Measurements from ENCODE around the gene IQGAP1. TPM values are rescaled to one million over a fixed set of nuclear protein-coding genes. Genes with fewer than 3 reads are reported as not detected.

Gene IQGAP1
- total RNA-seq, 1 experiment from 2014 or later: 264 TPM

GRCh38 chr15:90481023-90481422, 93.0 kb downstream of the IQGAP1 start:
- ChIA-PET POLR2A (interaction anchor here (0.9 to 2.7 kb wide), 2 partner anchors 129 to 161 kb away, joined by 4 to 14 read pairs; partner anchors contain the start of gene ZNF774), CTCF (interaction anchor here (0.5 to 5.6 kb wide), 22 partner anchors 7 to 1971 kb away, joined by 3 to 86 read pairs (median 4); no protein-coding TSS in a partner anchor)
- Mint-ChIP-seq H3K27ac (ENCODE audit: low read depth, unreplicated experiment) (no peak overlapping the region), H3K9me3 (ENCODE audit: unreplicated experiment) (no peaks in the 10 kb centered on the region), H3K36me3 (ENCODE audit: insufficient read depth, unreplicated experiment) (peaks cover 98% of the 10 kb centered on the region), H3K4me3 (ENCODE audit: unreplicated experiment) (no peak overlapping the region), H3K27me3 (ENCODE audit: insufficient read depth, unreplicated experiment) (no peaks in the 10 kb centered on the region), H3K4me1 (ENCODE audit: insufficient read depth, unreplicated experiment) (peaks cover 18% of the 10 kb centered on the region)
- no peak for DNase-seq (ENCODE audit: unreplicated experiment)
- intact Hi-C loops (cut with micrococcal nuclease): loop anchor here (5.0 kb wide), 1 partner anchor 89 kb away; no protein-coding TSS in a partner anchor
- TF ChIP-seq, protein P1, sequence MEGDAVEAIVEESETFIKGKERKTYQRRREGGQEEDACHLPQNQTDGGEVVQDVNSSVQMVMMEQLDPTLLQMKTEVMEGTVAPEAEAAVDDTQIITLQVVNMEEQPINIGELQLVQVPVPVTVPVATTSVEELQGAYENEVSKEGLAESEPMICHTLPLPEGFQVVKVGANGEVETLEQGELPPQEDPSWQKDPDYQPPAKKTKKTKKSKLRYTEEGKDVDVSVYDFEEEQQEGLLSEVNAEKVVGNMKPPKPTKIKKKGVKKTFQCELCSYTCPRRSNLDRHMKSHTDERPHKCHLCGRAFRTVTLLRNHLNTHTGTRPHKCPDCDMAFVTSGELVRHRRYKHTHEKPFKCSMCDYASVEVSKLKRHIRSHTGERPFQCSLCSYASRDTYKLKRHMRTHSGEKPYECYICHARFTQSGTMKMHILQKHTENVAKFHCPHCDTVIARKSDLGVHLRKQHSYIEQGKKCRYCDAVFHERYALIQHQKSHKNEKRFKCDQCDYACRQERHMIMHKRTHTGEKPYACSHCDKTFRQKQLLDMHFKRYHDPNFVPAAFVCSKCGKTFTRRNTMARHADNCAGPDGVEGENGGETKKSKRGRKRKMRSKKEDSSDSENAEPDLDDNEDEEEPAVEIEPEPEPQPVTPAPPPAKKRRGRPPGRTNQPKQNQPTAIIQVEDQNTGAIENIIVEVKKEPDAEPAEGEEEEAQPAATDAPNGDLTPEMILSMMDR (IDR thresholded peaks at IDR 0.05; ENCODE audit: unreplicated experiment): no peak
- no TSS peak for BruUV-seq (replicated peaks)

DNA sequence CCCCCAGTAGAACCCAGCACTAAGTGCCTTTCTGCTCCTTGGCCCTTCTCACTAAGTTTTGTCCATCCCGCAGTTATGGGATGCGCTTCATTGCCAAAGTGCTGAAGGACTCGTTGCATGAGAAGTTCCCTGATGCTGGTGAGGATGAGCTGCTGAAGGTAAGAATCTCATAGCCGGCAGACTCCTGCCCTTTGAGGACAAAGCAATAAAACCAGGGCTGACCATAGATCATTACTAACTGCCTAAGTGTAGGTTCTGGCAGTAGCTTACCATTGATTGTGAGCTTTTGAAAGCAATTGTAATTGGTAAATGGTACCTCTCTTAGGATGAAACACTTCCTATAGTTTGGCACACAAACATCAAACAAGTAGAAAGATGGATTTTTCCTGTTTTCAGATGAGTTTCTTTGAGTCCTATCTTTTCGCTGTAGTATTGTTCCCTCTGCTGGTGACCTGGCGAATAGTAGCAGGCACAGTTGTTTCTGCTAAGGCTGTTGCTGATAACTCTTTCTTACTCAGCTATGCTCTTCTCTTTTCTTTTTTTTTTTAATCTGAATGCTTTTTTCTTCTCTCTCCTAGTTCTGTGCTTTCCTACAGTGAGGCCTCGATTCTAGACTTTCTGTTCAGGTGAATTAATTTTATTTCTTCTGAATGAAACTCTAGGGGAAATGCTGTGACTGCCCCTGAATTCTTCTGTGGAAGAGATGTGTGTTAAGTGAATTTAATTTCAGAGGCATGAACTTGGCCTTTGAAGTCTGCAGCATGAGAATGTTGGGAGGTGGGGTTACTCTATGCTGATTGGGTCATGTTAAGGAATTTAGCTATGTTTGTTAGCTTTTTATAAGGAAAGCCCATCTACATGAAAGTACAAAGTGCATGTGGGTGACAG, 94.3 kb downstream of the IQGAP1 start:
- no peak overlapping the region for H3K27ac Mint-ChIP-seq (ENCODE audit: low read depth, unreplicated experiment)
- H3K9me3 Mint-ChIP-seq (ENCODE audit: unreplicated experiment): no peaks in the 10 kb centered on the region
- no peak overlapping the region for H3K4me3 Mint-ChIP-seq (ENCODE audit: unreplicated experiment)
- DNase-seq (ENCODE audit: unreplicated experiment): peak; percentile 51
- no TSS peak for BruUV-seq (replicated peaks)
- TF ChIP-seq, protein P1 (IDR thresholded peaks at IDR 0.05; ENCODE audit: unreplicated experiment): peak; percentile 56
- H3K36me3 Mint-ChIP-seq (ENCODE audit: insufficient read depth, unreplicated experiment): peaks cover 98% of the 10 kb centered on the region
- ChIA-PET CTCF (interaction anchor here (0.6 to 5.6 kb wide), 38 partner anchors 9 to 525 kb away, joined by 3 to 86 read pairs (median 6); no protein-coding TSS in a partner anchor), POLR2A (interaction anchor here (0.7 to 2.7 kb wide), 4 partner anchors 16 to 166 kb away, joined by 3 to 14 read pairs (median 4); no protein-coding TSS in a partner anchor)
- intact Hi-C loops (cut with micrococcal nuclease): loop anchor here (1.0 to 5.0 kb wide), 4 partner anchors 90 to 189 kb away; no protein-coding TSS in a partner anchor
- H3K4me1 Mint-ChIP-seq (ENCODE audit: insufficient read depth, unreplicated experiment): peaks cover 18% of the 10 kb centered on the region
- H3K27me3 Mint-ChIP-seq (ENCODE audit: insufficient read depth, unreplicated experiment): no peaks in the 10 kb centered on the region

- DNase-seq (ENCODE audit: unreplicated experiment): no peak
- peaks cover 98% of the 10 kb centered on the region for H3K36me3 Mint-ChIP-seq (ENCODE audit: insufficient read depth, unreplicated experiment)
- H3K9me3 Mint-ChIP-seq (ENCODE audit: unreplicated experiment): no peaks in the 10 kb centered on the region
- H3K4me1 Mint-ChIP-seq (ENCODE audit: insufficient read depth, unreplicated experiment): peaks cover 18% of the 10 kb centered on the region
- no TSS peak for BruUV-seq (replicated peaks)
- TF ChIP-seq, protein P1 (IDR thresholded peaks at IDR 0.05; ENCODE audit: unreplicated experiment): no peak
- no peak overlapping the region for H3K4me3 Mint-ChIP-seq (ENCODE audit: unreplicated experiment)
- no peak overlapping the region for H3K27ac Mint-ChIP-seq (ENCODE audit: low read depth, unreplicated experiment)
- POLR2A ChIA-PET: interaction anchor here (0.7 to 2.7 kb wide), 3 partner anchors 121 to 167 kb away, joined by 3 to 14 read pairs (median 4); no protein-coding TSS in a partner anchor
- H3K27me3 Mint-ChIP-seq (ENCODE audit: insufficient read depth, unreplicated experiment): no peaks in the 10 kb centered on the region
- CTCF ChIA-PET: interaction anchor here (0.6 to 5.6 kb wide), 23 partner anchors 13 to 191 kb away, joined by 3 to 86 read pairs (median 6); no protein-coding TSS in a partner anchor
- intact Hi-C loops (cut with micrococcal nuclease): loop anchor here (5.0 kb wide), 1 partner anchor 91 kb away; no protein-coding TSS in a partner anchor
Observed at GRCh38 chr15:90483012-90483307, 94.9 kb downstream of the IQGAP1 start.

DNA sequence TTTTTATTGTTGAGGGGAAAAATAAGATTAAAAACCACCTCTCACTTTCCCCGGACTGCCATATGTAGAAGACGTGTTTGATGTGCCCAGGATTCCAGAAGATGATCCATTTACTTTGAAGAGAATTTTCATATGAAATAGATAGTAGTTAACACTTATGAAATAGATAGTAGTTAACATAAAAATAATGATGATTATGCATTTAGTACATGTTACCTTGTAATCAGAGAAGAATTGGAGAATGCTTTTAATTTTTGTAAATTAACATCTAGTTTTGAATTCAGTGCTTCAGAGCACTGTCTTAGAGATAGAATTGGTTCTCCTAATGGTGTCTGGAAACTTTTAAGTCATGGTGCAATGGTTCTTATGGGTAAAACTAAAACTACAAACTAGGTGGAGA, 95.6 kb downstream of the IQGAP1 start:
- Mint-ChIP-seq H3K4me1 (ENCODE audit: insufficient read depth, unreplicated experiment) (peaks cover 19% of the 10 kb centered on the region), H3K36me3 (ENCODE audit: insufficient read depth, unreplicated experiment) (peaks cover 98% of the 10 kb centered on the region), H3K27ac (ENCODE audit: low read depth, unreplicated experiment) (no peak overlapping the region), H3K27me3 (ENCODE audit: insufficient read depth, unreplicated experiment) (no peaks in the 10 kb centered on the region), H3K4me3 (ENCODE audit: unreplicated experiment) (no peak overlapping the region), H3K9me3 (ENCODE audit: unreplicated experiment) (no peaks in the 10 kb centered on the region)
- intact Hi-C loops (cut with micrococcal nuclease): loop anchor here (5.0 kb wide), 1 partner anchor 91 kb away; no protein-coding TSS in a partner anchor
- DNase-seq (ENCODE audit: unreplicated experiment): no peak
- TF ChIP-seq, protein P1 (IDR thresholded peaks at IDR 0.05; ENCODE audit: unreplicated experiment): no peak
- CTCF ChIA-PET: interaction anchor here (0.6 to 5.4 kb wide), 4 partner anchors 36 to 191 kb away, joined by 3 to 86 read pairs (median 31); no protein-coding TSS in a partner anchor
- POLR2A ChIA-PET: interaction anchor here (2.7 kb wide), 1 partner anchor 164 kb away, joined by 14 read pairs; no protein-coding TSS in a partner anchor
- BruUV-seq (replicated peaks): no TSS peak

Data from MCF 10A (cell line).